HG03342 (cell line): ENCODE data around the gene IRS1.

Experiments
- ATAC-seq: cut with Tn5 transposase; IDR thresholded peaks from one replicate; pipeline ENCODE4 v1.9.1; 2021; ENCODE audit warnings: mild to moderate bottlenecking, moderate library complexity; ENCODE audit not compliant: unreplicated experiment

The IRS1 gene

GRCh38 chr2:226694586-226695284, 104.9 kb downstream of the IRS1 start:
- ATAC-seq, result no peak

- ATAC-seq, result no peak
Observed at GRCh38 chr2:226694149-226694548, 105.5 kb downstream of the IRS1 start.

GRCh38 chr2:226693521-226693920, 106.1 kb downstream of the IRS1 start:
- ATAC-seq, result no peak

- no peak for ATAC-seq
Observed at GRCh38 chr2:226692521-226693126, 107.0 kb downstream of the IRS1 start.

GRCh38 chr2:226691255-226691654, 108.4 kb downstream of the IRS1 start:
- ATAC-seq, result no peak

- no peak for ATAC-seq
Observed at GRCh38 chr2:226690461-226691024, 109.1 kb downstream of the IRS1 start.

GRCh38 chr2:226687641-226688253, 111.9 kb downstream of the IRS1 start:
- ATAC-seq, result no peak

- ATAC-seq, result no peak
Observed at GRCh38 chr2:226684563-226684959, 115.1 kb downstream of the IRS1 start.

- no peak for ATAC-seq
Observed at GRCh38 chr2:226683944-226684562, 115.6 kb downstream of the IRS1 start.

- ATAC-seq, result no peak
Observed at GRCh38 chr2:226683196-226683595, 116.4 kb downstream of the IRS1 start.
